ENCODE data around the gene OXSR1. TPM values are rescaled to one million over a fixed set of nuclear protein-coding genes. Genes with fewer than 3 reads are reported as not detected.

The OXSR1 gene
- total RNA-seq, 3 donors from 2014 or later, result 40.2 to 44.0 (median 41.9) TPM

DNA sequence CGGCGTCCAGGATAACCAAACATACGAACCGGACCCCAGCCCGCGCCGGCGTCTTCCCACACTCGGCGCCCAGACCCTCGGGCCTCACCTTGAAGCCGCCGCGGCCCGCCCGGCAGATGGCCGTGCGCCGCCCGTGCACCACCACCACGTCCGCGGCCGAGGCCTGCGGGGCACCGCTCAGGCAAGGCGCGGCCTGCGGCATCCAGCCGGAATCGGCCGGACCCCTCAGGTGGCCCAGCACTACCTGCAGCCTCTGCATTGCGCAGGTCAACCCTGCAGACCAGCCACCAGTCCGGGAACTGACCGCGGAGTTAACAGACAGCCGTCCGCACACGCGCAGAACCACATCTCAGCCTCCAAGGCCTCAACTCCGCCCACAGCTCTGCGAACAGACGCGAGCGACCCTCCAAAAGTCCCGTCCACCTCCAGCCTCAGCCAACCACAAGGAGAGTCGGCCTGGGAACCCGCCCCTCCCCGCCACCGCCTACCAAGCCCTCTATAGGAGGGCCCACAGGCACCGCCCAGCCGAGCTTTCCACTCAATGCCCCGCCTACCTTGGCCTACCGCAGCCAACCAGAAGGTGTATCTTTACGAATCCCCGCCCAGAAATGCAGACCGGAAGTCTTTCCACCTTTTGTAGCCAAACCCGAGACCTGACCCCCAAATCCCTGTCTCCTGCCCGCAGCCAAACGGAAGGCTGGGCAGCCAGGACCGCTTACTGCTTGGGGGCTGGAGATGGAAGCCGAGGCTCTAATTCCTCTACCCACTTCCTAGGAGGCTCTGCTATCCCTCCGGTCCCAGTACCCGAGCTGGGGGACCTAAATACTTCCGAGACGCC, 28.3 kb upstream of the OXSR1 start, which contains the start of gene ACAA1:
Gene ACAA1, minus strand, starts transcription at position 351 of the 838 bp plus-strand sequence. Its CDS starts 92 bp downstream, at position 259.
- ATAC-seq (peak; percentile 88), DNase-seq (peak; percentile 99 to 100 (median 100))
- no peaks in the 10 kb centered on the region for H3K9me3 ChIP-seq
- H3K4me1 ChIP-seq (ENCODE audit: low read depth), result peaks cover 34% of the 10 kb centered on the region
- H3K36me3 ChIP-seq (ENCODE audit: low read depth), result no peaks in the 10 kb centered on the region
- TF ChIP-seq, protein P1, sequence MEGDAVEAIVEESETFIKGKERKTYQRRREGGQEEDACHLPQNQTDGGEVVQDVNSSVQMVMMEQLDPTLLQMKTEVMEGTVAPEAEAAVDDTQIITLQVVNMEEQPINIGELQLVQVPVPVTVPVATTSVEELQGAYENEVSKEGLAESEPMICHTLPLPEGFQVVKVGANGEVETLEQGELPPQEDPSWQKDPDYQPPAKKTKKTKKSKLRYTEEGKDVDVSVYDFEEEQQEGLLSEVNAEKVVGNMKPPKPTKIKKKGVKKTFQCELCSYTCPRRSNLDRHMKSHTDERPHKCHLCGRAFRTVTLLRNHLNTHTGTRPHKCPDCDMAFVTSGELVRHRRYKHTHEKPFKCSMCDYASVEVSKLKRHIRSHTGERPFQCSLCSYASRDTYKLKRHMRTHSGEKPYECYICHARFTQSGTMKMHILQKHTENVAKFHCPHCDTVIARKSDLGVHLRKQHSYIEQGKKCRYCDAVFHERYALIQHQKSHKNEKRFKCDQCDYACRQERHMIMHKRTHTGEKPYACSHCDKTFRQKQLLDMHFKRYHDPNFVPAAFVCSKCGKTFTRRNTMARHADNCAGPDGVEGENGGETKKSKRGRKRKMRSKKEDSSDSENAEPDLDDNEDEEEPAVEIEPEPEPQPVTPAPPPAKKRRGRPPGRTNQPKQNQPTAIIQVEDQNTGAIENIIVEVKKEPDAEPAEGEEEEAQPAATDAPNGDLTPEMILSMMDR (IDR thresholded peaks at IDR 0.05), result no peak
- intact Hi-C loops (cut with DNase I, micrococcal nuclease), result loop anchor here in 1 of 2 donors (10.0 kb wide), 1 partner anchor 92 kb away; no protein-coding TSS in a partner anchor
- peak within 1 kb of the TSS; percentile 79 for H3K4me3 ChIP-seq

DNA sequence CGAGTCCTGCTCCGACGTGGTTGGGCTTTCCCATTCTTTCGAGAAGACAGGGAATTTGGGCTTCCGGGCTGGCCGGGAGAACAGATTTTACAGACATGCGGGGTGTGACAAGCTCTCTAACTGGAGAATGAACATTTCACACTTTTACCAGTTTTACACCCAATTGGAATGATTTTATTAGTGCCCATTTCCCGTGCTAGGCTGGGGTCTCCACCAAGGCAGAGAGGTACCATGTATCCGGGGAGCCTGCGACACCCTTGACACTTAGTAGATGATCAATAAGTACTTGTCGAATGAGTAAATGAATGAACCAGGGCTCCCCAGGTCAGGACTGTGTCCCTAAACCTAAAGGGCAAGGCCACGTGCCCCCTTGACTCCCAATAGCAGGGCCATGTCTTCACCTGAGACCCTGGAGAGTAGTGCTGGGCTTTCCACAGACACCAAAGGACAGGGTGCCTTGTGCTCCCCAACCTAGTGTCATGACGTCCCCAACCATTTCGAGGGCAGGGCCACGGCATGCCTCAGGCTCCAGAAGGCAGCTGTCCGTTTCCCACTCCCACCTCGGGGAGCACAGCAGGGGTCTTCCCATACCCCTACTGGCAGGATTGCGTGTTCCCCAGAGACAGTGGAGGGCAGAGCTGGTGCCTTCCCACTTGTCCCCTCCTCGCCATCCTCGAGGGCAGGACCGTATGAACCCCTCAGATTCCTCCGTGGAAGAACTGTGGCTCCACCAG, 27.6 kb upstream of the OXSR1 start:
- H3K9me3 ChIP-seq, result no peaks in the 10 kb centered on the region
- intact Hi-C loops (cut with DNase I, micrococcal nuclease), result loop anchor here in 1 of 2 donors (10.0 kb wide), 1 partner anchor 93 kb away; no protein-coding TSS in a partner anchor
- peak overlapping the region; percentile 85 for H3K4me3 ChIP-seq
- H3K4me1 ChIP-seq (ENCODE audit: low read depth), result peaks cover 33% of the 10 kb centered on the region
- ATAC-seq, result peak; percentile 3
- H3K36me3 ChIP-seq (ENCODE audit: low read depth), result no peaks in the 10 kb centered on the region
- TF ChIP-seq, protein P1 (IDR thresholded peaks at IDR 0.05), result no peak
- DNase-seq, result peak; percentile 52 to 72 (median 72)

DNA sequence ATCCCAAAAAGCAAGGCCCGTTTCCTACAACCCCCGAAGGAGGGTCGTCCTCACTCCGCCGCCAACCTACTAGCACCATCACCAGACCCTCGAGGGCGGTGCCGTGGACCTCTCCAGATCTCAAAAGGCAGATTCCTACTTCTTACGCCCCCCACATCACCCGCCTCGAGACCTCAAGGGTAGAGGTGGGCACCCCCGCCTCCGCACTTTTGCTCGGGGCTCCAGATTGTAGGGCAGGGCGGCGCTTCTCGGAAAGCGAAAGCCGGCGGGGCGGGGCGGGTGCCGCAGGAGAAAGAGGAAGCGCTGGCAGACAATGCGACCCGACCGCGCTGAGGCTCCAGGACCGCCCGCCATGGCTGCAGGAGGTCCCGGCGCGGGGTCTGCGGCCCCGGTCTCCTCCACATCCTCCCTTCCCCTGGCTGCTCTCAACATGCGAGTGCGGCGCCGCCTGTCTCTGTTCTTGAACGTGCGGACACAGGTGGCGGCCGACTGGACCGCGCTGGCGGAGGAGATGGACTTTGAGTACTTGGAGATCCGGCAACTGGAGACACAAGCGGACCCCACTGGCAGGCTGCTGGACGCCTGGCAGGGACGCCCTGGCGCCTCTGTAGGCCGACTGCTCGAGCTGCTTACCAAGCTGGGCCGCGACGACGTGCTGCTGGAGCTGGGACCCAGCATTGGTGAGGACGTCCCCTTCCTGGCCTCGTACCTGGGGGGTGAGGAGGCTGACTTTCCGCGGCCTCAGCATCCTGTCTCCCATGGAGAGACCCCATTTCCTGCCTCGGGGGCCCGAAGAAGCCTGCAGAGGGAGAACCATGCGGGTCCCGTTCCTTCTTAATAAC, 26.8 kb upstream of the OXSR1 start, which contains the start of gene MYD88:
Gene MYD88, plus strand, starts transcription at position 313 of the 842 bp plus-strand sequence. Its CDS starts 40 bp downstream, at position 353.
- H3K4me1 ChIP-seq (ENCODE audit: low read depth), result peaks cover 29% of the 10 kb centered on the region
- ATAC-seq (peak; percentile 70), DNase-seq (peak; percentile 92 to 95 (median 93))
- H3K36me3 ChIP-seq (ENCODE audit: low read depth), result no peaks in the 10 kb centered on the region
- intact Hi-C loops (cut with DNase I, micrococcal nuclease), result loop anchor here in 1 of 2 donors (10.0 kb wide), 1 partner anchor 94 kb away; no protein-coding TSS in a partner anchor
- TF ChIP-seq, protein P1 (IDR thresholded peaks at IDR 0.05), result no peak
- peak within 1 kb of the TSS; percentile 85 for H3K4me3 ChIP-seq
- H3K9me3 ChIP-seq, result no peaks in the 10 kb centered on the region

DNA sequence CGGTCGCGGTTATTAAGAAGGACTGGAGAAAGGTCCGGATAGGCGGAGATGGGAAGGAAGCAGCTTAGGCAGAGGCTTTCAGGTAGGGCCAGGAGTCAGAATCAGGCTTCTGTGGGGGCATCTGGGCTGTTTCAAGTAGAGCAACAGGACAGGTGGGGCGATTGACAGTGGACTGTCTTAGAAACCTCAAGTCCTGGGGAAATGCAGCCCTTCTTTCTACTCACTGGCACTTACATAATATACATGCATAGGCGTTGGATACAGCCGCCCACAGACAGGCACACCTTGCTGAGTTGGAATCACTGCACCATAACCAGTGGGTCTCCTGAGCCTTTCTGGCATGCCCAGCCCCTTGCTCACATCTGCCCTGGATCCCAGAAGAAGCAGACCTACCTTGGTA, 26.1 kb upstream of the OXSR1 start:
- Histone ChIP-seq H3K36me3 (ENCODE audit: low read depth) (no peaks in the 10 kb centered on the region), H3K4me3 (peak overlapping the region; percentile 85), H3K4me1 (ENCODE audit: low read depth) (peaks cover 24% of the 10 kb centered on the region), H3K9me3 (no peaks in the 10 kb centered on the region)
- DNase-seq (peak in 2 of 3 donors; percentile 38 to 44), ATAC-seq (no peak)
- intact Hi-C loops (cut with DNase I, micrococcal nuclease), result loop anchor here in 1 of 2 donors (10.0 kb wide), 1 partner anchor 94 kb away; no protein-coding TSS in a partner anchor
- TF ChIP-seq, protein P1 (IDR thresholded peaks at IDR 0.05), result no peak
